Ectodermal cell (in vitro differentiated cells): ENCODE results near the gene C2CD4A.

ENCODE experiments used
- H3K27ac ChIP-seq: 2 replicates; pipeline ENCODE4 v1.7.0; 2013; ENCODE audit warnings: mild to moderate bottlenecking, low read depth, low read length; ENCODE audit not compliant: insufficient read depth, poor library complexity, severe bottlenecking
- H3K27me3 ChIP-seq: 2 replicates; pipeline ENCODE4 v1.7.0; 2013; ENCODE audit warnings: mild to moderate bottlenecking, low read length; ENCODE audit not compliant: insufficient read depth, control insufficient read depth, poor library complexity, severe bottlenecking
- H3K36me3 ChIP-seq: one replicate; pipeline ENCODE4 v1.7.0; 2013; ENCODE audit warnings: low read length; ENCODE audit not compliant: control insufficient read depth, insufficient read depth
- H3K4me1 ChIP-seq: one replicate; pipeline ENCODE4 v1.7.0; 2013; ENCODE audit warnings: low read length; ENCODE audit not compliant: control insufficient read depth, insufficient read depth
- H3K4me3 ChIP-seq: 2 replicates; pipeline ENCODE4 v1.7.0; 2013; ENCODE audit warnings: low read depth, low read length, control low read depth; ENCODE audit not compliant: insufficient read depth
- H3K9me3 ChIP-seq: 2 replicates; pipeline ENCODE4 v1.7.0; 2013; ENCODE audit warnings: mild to moderate bottlenecking, low read length, moderate library complexity; ENCODE audit not compliant: control insufficient read depth
- WGBS, 2 experiments: methylation state at CpG; one replicate each; pipeline ENCODE4 v1.1.7; 2013; ENCODE audit warnings: missing lambda C conversion rate in 2 of 2; 5-methylcytosine and 5-hydroxymethylcytosine counted together

C2CD4A gene

GRCh38 chr15:62112081-62112480 is 45.3 kb downstream of the C2CD4A start:
- no peaks in the 10 kb centered on the region for H3K4me1 ChIP-seq
- no peaks in the 10 kb centered on the region for H3K27me3 ChIP-seq
- H3K4me3 ChIP-seq = no peak overlapping the region
- no peaks in the 10 kb centered on the region for H3K36me3 ChIP-seq
- 95 to 98% methylated on average over 4 of the region's 4 CpGs for WGBS, 2 experiments
- H3K9me3 ChIP-seq = no peaks in the 10 kb centered on the region
- no peak overlapping the region for H3K27ac ChIP-seq

- Histone ChIP-seq H3K27me3 (no peaks in the 10 kb centered on the region), H3K9me3 (no peaks in the 10 kb centered on the region), H3K27ac (no peak overlapping the region), H3K4me3 (no peak overlapping the region), H3K4me1 (no peaks in the 10 kb centered on the region), H3K36me3 (no peaks in the 10 kb centered on the region)
- 88 to 95% methylated on average over 11 of the region's 11 CpGs for WGBS, 2 experiments
Observed at GRCh38 chr15:62112616-62113593, 46.1 kb downstream of the C2CD4A start.

DNA sequence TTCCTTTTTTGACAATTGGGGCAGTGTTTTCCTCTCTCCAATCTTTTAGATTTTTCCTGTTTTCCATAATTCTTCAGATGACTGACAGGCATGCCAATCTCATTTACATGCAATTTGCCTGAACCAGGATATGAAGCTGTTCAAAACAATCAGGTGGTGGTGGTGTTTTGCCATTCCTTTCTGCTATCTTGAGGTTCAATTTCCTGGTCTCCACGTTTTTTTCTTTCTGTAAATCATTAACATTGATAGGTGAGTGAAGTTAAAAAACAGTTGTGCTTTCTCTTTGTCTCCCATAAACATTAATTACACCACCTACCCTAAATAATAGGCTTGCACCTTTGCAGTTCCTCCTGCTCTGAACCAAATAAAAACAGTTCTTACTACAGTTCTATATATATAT is 49.1 kb downstream of the C2CD4A start:
- no peaks in the 10 kb centered on the region for H3K4me1 ChIP-seq
- no peaks in the 10 kb centered on the region for H3K9me3 ChIP-seq
- WGBS, 2 experiments = no CpG with 5 or more reads among the region's 1 CpG
- no peak overlapping the region for H3K4me3 ChIP-seq
- no peaks in the 10 kb centered on the region for H3K36me3 ChIP-seq
- H3K27me3 ChIP-seq = no peaks in the 10 kb centered on the region
- H3K27ac ChIP-seq = no peak overlapping the region

- Histone ChIP-seq H3K4me3 (no peak overlapping the region), H3K9me3 (no peaks in the 10 kb centered on the region), H3K36me3 (no peaks in the 10 kb centered on the region), H3K27ac (no peak overlapping the region), H3K27me3 (no peaks in the 10 kb centered on the region), H3K4me1 (no peaks in the 10 kb centered on the region)
- WGBS, 2 experiments = 94 to 97% methylated on average over 6 to 7 of the region's 7 CpGs
Observed at GRCh38 chr15:62118520-62119226, 51.9 kb downstream of the C2CD4A start.

DNA sequence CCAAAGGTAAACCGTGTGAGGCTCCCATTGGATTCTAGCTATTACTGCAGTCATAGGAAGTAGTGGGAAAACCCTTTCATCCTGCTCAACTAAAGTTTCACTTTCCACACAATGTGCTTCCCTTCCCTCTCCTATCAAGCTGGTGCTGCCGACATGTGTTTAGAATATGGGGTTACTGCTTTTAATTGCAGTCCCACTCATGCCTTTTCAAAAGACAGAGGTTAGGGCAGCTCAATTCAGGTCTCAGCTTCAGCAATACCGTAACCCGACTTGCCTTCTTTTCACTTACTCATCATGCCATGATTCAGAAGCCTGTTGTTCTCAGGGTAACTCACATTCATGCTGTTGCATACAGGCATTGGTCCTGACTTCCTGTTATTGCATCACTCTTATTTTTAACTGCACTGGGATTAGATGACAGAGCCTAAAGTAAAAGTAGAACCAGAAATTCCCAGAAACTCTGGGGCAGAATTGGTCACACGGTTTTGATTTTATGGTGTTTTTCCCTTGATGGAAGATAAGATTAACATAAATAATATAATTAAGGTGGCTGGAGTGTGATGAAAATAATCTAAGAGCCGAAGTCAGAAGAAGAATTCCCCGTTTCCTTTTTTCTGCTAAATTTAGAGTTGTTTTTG is 52.6 kb downstream of the C2CD4A start:
- Histone ChIP-seq H3K4me1 (no peaks in the 10 kb centered on the region), H3K27ac (no peak overlapping the region)

DNA sequence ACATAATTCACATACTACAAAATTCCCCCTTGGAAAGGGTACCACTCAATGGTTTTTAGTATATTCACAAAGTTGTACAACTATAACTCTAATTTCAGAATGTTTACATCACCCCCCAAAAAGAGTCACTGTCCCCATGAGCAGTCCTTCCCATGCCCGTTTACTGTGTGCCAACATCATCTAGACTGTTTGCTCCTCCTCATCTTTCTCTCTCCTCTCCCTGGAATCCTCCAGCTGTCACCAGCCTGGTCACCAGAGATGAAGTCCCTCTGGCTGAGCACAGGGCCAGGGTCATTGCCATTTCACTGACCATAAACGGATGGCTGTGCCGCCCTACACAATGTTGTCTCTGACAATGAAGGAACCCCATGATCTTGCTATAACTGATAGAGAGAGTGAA is 53.1 kb downstream of the C2CD4A start:
- Histone ChIP-seq H3K4me1 (no peaks in the 10 kb centered on the region), H3K36me3 (no peaks in the 10 kb centered on the region), H3K4me3 (no peak overlapping the region), H3K9me3 (no peaks in the 10 kb centered on the region), H3K27ac (no peak overlapping the region), H3K27me3 (no peaks in the 10 kb centered on the region)
- 93 to 96% methylated on average over 3 of the region's 3 CpGs for WGBS, 2 experiments

More for the DNA sequence above, 52.6 kb downstream of the C2CD4A start:
- Histone ChIP-seq H3K27me3 (no peaks in the 10 kb centered on the region), H3K36me3 (no peaks in the 10 kb centered on the region), H3K4me3 (no peak overlapping the region), H3K9me3 (no peaks in the 10 kb centered on the region)
- WGBS, 2 experiments = 82 to 85% methylated on average over 4 to 6 of the region's 7 CpGs
